DMS79 (cell line): ENCODE measurements around the gene RPUSD3.
"Not testable (repeated sequence)": the region's sequence is repeated elsewhere in the genome, so short reads cannot be mapped to it uniquely, and the experiment has no call there.

Experiments used
- DNase-seq: peaks from one replicate; lab custom pipeline; 2025; lab: John Stamatoyannopoulos, UW

Gene RPUSD3

GRCh38 chr3:9843715-9844438 is at the start of gene RPUSD3:
RPUSD3 (minus strand) TSS chr3:9844008; CDS start chr3:9843990, 18 bp downstream.
- peak; percentile 52 for DNase-seq

- DNase-seq = no peak
Observed at GRCh38 chr3:9891072-9891622, 47.3 kb upstream of the RPUSD3 start.

GRCh38 chr3:9890249-9891071 is 46.7 kb upstream of the RPUSD3 start, which contains the start of gene JAGN1:
JAGN1 (plus strand) TSS chr3:9890610; CDS start chr3:9890723, 113 bp downstream.
- peak; percentile 16 for DNase-seq

- DNase-seq = no peak
Observed at GRCh38 chr3:9889405-9889804, 45.6 kb upstream of the RPUSD3 start.

GRCh38 chr3:9888540-9888939 is 44.7 kb upstream of the RPUSD3 start:
- DNase-seq = no peak

- no peak for DNase-seq
Observed at GRCh38 chr3:9887480-9887879, 43.7 kb upstream of the RPUSD3 start.

GRCh38 chr3:9886328-9886727 is 42.5 kb upstream of the RPUSD3 start:
- no peak for DNase-seq

GRCh38 chr3:9884555-9885165 is 40.9 kb upstream of the RPUSD3 start:
- DNase-seq = no peak

- DNase-seq = no peak
Observed at GRCh38 chr3:9883706-9884554, 40.1 kb upstream of the RPUSD3 start.

- DNase-seq = no peak
Observed at GRCh38 chr3:9881441-9881840, 37.6 kb upstream of the RPUSD3 start.

- no peak for DNase-seq
Observed at GRCh38 chr3:9879830-9880549, 36.2 kb upstream of the RPUSD3 start, which contains the start of gene CIDEC. CIDEC (minus strand) TSS chr3:9880253; CDS start chr3:9878486, 1,767 bp downstream.

- DNase-seq = no peak
Observed at GRCh38 chr3:9878700-9879099, 34.9 kb upstream of the RPUSD3 start.

- DNase-seq = no peak
Observed at GRCh38 chr3:9876991-9877390, 33.2 kb upstream of the RPUSD3 start.

GRCh38 chr3:9876255-9876654 is 32.4 kb upstream of the RPUSD3 start:
- DNase-seq = not testable (repeated sequence)

- no peak for DNase-seq
Observed at GRCh38 chr3:9875448-9875847, 31.6 kb upstream of the RPUSD3 start.

GRCh38 chr3:9872067-9872466 is 28.3 kb upstream of the RPUSD3 start:
- DNase-seq = not testable (repeated sequence)

- no peak for DNase-seq
Observed at GRCh38 chr3:9870978-9871377, 27.2 kb upstream of the RPUSD3 start.

GRCh38 chr3:9869955-9870354 is 26.1 kb upstream of the RPUSD3 start:
- no peak for DNase-seq

GRCh38 chr3:9867106-9867505 is 23.3 kb upstream of the RPUSD3 start:
- DNase-seq = no peak

GRCh38 chr3:9866639-9867038 is 22.8 kb upstream of the RPUSD3 start:
- no peak for DNase-seq
